D341Med (cell line): ENCODE results near the gene JAKMIP1.
"Not testable (repeated sequence)": the region's sequence is repeated elsewhere in the genome, so short reads cannot be mapped to it uniquely, and the experiment has no call there.

Experiments used
- DNase-seq: peaks from one replicate; pipeline ENCODE4 v3.0.0; 2012; ENCODE audit warnings: low spot score

The JAKMIP1 gene

DNA sequence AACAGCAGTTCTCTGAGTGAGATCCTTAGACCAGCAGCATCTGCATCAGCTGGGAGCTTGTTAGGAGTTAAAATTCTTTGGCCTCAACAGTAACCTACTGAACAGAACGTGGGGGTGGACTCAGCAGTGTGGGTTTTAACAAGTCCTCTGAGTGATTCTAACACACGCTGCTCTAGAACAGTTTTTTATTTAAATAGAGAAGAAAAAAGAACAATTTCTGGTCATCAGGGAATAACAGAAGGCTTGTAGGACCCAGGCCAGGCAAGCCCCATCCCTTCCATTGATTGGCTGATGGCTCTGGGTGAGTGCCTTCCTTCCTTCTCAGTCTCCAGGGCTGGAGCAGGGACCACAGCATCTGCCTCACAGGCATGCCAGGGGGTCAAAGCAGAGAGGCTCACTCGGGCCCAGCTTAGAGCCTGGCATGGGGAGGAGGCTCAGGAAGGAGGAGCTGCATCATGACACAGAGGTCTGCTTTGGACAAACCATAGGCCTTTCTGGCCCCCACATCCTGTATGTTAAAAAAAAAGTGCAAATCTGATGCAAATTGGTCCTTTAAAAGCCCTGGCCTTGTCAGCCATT lies 56.7 kb downstream of the JAKMIP1 start:
- no peak for DNase-seq

DNA sequence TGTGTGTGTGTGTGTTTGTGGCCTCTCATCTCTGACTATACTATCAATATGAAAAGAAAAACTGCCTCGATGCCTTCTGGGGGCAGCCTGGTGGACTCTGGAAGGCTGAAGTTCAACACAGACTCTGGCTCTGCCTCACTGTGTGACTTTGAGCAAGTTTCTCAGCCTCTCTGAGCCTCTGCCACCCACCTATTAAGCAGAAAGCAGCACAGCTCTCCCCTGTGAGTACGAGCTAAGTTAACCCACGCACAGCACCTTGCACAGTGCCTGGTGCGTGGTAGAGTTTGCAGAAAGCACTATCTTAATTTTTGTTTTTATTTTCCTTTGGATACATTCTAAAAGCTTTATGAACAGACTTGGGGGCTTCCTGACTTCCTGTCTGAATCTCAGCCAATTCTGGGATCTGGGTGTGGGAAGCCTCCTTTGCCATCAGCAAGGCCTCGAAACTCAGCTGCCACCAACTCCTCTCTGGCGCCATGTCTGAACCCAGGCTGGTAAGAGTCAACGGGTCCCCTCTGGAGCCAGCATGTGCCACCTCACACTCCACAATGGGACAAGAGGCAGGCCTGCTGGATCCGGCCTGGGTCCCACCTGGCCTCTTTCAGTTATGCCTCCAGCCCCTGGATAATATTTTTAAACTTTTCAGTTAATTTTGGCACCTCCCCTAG lies 57.3 kb downstream of the JAKMIP1 start:
- DNase-seq, result no peak

DNA sequence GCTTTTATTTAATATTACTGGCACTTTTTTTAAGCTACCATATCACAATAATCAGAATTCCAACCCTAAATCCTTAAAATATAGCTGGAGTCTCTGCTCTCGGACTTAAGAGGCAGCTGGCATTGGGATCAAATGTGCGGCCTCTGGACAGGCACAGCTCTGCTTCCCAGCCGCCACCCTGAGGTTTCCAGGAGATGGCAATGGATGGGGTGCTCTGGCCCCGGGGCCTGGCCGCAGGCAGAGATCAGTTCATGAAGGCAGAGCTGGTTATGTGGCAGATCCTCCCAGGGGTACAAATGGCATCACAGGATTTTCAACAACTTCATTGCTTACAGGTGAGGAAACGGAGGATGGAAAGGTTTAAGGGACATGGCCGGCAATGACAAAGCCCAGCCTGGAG lies 57.8 kb downstream of the JAKMIP1 start:
- no peak for DNase-seq

DNA sequence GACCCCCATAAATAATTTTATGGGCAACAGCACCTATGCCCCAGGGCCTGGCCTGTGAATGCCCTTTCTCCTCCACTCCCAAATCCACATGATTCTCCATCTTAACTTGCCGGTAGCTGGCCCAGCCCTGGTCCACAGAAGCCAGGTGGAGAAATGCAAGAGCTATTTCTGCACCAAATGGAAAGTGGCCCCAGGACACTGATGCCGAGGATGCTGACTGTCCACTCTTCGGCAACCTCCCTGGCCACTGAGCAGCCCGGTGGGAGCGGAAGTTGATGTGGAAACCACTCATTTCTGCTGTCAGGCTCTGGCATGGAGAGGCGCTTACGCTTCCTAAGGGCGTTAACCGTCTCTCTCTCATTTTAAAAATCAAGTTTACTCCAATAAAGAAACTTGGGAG lies 58.8 kb downstream of the JAKMIP1 start:
- no peak for DNase-seq

DNA sequence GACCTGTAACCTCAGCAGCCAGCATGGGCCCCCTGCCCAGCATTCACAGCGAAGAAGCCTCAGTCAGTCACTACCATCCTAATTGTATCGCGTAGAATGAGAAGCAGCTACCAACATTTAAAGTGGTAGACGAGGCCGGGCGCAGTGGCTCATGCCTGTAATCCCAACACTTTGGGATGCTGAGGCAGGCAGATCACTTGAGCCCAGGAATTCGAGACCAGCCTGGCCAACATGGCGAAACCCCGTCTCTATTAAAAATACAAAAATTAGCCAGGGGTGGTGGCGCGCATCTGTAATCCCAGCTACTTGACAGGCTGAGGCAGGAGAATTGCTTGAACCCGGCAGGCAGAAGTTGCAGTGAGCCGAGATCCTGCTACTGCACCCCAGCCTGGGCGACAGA lies 59.3 kb downstream of the JAKMIP1 start:
- DNase-seq, result not testable (repeated sequence)

DNA sequence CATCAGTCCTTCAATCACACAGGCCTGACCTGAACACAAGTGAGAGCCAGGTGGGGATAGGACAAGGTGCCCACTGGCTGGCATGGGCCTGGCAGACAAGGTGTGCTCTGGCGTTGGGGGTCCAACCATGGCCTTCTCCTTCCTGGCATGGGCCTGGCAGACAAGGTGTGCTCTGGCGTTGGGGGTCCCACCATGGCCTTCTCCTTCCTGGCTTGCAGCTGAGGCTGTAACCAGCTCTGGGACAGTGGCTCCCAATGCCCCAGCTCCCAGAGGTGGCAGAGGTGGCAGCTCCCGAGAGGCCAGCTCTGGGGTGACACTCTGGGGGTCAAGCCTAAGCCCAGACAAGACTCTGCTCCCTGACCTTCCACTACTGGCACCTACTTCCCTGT lies 62.6 kb downstream of the JAKMIP1 start:
- no peak for DNase-seq

DNA sequence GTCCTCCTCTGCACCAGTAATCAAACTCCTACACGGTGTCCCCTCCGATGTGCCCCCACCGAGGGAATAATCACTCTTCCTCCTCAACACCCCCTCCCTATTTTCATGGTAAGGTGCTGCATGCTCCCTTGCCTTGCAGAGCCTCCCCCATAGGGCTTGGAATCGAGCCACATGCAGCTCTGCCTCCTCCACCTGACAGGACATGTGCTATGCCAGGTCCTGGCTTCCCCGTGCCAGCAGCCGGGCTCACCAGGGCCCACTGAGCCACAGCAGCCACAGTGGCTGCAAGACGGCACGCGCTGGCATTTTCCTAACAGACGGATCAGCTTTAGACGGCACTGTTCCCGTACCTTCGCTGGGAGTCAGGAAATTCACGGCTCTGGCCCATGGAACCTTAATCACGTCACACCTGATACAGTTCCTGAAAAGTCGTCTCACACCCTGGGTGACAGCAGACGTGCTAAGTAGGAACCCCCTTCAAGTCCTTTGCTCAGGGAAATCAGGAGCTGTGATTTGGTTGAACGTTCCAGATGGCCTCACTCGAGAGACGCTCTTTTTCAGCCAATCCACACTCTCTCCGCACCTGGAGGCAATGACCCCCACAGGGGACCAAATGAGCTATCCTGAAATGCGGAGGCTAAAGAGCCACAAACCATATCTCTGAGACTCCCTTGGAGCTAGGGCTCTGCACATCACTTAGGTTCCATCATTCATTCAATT lies 63.2 kb downstream of the JAKMIP1 start:
- DNase-seq, result no peak

DNA sequence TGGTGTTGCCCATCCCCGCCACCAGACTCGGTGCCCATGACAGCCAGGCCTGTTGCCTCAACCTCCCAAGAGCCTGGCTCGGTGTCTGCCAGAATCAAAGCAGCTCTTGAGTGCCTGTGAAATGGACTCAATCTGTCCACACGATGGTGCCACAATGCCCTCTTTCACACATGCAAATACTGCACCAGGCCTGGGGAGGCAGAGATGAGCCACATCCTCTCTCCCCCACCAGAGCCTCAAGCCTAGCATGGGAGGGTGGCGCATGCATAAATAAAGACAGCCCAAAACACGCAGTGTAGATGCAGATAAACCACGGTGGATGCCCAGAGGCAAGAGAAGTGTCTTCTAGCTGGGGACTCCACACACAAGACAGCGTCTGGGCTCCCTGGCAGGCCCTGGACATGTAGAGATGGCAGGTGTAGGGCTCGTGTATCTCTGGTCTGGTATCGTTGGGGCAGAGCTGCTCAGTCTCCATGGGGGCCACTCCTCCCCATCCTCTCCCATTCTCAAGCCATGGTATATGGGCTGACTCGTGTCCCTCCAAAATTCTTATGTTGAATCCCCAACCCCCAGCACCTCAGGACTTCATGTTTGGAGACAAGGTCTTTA lies 65.6 kb downstream of the JAKMIP1 start:
- no peak for DNase-seq

DNA sequence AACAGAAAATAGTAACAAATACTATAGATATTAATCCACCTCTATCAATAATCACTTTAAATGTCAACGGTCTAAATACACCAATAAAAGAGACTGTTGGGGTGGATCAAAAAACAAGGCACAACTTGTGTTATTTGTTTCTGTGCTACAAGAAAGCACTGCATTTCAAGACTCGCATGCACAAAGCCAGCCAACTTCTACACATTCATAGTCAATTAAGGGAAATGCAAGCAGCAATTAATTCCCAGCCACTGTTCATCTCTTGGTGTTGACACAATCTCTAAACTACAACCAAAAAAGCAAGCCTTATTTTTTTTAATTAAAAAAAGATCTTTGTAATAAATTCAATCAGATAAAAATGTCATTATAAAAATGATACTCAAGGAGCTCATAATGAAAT lies 67.6 kb downstream of the JAKMIP1 start:
- no peak for DNase-seq

DNA sequence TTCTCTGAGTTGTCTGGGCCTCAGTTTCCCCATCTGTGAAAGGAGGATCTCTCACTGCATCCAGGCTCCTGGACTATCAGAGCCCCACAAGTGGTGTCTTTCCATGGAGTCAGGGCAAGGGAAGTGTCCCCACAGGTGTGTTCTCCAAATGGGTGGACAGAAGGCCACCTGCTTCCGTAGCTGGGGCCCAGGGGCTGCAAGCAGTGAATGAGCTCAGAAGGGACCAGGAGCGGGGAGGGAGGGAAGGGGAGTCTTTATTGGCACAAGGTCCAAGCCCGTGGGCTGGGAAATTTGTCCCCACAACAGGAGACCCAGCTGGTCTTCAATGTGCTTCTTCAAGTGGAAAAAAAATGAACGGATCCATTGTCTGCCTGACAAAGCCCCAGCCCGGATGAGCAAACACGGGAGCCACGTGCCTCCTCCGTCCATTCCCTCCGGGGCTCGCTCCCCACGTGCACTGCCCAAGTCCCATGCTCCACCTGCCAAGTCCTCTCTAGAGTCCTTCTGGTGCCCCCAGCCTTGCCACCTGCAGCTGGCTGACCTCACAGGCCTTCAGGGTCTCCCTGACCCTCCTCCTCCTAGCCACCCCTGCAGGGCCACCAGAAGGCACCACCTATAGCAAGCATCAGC lies 72.0 kb downstream of the JAKMIP1 start:
- no peak for DNase-seq

DNA sequence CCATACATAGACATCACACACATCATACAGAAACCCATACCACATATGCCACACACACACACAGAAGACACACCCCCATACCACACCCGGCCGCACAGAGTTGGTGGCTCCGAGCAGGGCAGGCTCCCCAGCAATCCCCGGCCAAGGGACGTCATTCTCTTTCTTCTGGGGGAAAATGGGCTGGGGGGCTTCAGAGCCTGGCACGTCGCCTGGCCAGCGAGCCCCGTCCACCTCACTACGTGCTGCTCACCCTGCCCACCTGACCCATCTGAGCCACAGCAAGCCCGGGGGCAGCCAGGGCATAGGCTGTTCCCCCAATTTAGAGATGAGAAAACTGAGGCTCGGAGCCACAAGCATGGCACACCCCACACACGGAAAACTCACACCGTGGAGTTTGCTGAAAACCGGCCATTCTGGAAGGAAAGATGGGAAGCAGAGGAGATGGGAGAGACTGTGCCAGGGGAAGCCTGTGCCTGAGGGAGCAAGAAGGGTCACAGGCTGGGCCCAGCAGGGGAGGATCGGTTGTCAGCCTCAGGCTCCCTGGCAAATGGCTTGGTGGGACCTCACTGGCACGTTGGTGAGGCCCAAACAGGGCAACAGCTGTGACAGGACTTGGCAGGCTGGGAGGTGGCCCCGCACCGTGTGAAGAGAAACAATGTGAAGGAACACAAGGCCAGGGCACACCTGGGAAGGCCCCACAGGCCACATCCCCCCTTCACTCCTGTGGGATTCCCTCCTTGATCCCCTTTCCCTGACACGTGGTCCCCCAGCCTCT lies 73.2 kb downstream of the JAKMIP1 start:
- DNase-seq, result no peak

DNA sequence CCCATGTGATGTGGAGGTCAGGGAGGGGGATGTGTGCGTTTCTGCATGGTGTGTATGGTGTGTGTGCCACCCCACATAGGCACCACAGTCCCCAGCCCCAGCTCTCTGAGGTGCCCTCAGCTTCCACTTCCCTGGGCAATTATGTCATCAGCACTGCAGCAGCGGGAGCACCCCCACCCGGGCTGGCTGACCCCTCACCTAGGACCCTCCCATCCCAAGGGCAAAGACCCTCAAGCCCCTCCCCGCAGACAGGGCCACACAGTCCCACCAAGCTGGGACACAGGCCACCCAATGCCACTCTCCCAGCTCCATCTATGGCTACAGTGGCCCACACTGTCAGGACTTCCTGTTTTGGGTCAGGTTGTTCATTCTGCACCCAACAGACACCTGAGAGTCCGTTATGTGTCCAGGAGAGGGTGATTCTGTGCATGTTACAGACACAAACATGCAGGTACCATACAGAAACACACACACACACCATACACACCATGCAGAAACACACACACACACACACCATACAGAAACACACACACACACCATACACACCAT lies 75.2 kb downstream of the JAKMIP1 start:
- DNase-seq, result no peak

DNA sequence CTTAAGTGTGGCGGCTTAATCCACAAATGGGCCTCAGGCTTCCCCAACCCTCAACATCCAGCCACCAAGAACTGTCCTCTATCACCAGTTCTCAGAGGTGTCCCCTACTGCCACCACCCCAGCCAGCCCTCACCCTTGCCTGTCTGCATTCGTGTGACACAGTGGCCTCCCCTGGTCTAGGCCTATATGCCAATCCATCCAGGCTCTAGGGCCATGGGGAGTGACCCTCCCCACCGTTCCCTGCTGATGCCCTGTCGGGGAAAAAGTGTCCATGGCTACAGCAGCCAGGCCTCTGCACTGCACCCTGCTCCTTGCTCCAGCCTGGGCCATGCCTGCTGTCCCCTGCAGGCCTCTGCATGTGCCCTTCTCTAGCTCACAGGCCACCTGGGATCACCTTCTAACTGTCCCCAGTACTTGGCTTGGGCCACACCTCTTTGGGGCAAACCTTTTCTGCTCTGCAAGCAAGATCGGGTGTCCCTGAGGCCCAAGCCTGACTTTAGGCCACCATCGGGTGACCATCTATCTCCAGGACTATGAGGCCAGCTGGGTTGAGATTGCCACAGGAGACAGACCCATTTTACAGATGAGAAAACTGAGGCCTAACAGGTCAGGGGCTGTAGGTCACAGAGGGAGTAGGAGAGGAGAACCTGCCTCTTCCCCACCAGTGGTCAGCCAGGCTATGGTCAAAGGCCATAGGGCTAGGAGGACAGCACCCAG lies 75.8 kb downstream of the JAKMIP1 start:
- DNase-seq, result no peak

DNA sequence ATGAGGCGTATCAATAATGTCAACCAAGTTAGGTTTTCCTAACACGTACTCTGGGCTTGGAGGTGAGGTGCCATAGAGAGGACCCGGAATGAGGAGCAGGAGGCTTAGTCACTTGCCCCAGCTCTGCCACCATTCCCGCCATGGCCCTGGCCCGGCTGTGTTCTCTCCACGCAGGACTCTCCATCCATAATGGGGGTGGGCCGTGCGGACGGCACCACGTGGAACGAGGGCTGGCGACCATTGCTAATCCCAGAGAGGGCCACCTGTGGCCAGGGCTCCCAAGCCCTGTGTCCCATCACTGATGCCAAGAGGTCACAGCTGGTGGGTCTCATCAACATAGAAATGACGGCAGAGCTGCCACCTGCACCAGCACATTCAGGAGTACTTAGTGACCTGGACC lies 76.4 kb downstream of the JAKMIP1 start:
- DNase-seq, result no peak

DNA sequence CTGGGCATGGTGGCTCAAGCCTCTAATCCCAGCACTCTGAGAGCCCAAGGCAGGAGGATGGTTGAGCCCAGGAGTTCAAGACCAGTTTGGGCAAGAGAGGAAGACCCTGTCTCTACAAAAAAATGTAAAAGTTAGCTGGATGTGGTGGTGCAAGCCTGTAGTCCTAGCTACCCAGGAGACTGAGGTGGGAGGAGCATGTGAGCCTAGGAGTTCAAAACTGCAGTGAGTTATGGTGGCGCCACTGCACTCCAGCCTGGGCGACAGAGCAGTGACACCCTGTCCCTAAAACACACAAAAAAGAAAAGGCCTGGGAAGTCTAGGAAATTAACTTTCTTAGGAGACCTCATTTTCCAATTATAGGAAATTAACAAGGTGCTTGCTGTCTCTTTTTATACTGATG lies 76.8 kb downstream of the JAKMIP1 start:
- DNase-seq, result no peak

DNA sequence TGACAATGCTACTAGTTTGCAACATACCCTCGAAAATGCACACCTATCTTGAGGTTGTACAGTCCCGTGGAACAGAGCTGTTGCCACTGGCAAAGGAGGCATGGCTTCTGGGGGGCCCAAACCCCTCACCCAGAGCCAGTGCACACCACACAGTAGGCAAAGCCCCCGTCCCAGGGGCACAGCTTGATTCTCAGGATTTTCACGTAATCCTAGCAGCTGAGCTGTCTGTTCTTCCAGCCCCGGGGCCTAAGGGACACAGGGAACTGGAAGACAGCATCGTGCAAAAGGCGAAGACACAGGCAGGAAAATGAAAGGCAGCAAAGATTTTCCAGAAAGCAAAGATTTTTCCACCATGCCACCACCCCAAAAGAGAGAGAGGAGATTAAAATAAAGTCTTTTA lies 77.2 kb downstream of the JAKMIP1 start:
- DNase-seq, result peak; percentile 62

DNA sequence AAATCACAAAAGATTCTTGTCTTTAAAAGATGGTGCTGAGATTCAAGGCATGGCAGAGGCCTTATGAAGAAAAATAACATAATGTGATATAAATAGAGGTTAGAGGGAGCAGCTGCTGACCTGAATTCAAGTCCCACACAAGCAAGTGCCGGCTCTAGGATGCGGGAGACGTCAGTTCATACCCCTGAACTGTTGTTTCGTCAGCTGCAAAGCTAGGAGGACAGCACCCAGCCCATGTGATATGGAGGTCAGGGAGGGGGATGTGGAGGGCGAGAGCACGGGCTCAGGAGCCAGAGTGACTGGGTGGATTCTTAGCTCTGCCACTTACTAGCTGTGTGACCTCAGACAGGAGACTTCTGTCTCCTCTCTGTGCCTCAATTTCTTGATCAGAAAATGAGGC lies 77.9 kb downstream of the JAKMIP1 start:
- no peak for DNase-seq

DNA sequence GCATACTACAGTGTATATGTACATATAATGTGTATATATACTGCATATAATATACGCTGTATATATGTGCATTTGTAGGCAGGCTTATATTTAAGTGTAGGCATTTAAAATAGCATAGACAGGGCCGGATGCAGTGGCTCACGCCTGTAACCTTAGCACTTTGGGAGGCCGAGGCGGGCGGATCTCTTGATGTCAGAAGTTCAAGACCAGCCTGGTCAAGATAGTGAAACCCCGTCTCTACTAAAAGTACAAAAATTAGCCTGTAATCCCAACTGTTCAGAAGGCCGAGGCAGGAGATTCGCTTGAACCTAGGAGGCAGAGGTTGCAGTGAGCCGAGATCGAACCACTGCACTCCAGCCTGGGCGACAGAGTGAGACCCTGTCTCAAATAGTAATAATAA lies 78.4 kb downstream of the JAKMIP1 start:
- DNase-seq, result no peak

DNA sequence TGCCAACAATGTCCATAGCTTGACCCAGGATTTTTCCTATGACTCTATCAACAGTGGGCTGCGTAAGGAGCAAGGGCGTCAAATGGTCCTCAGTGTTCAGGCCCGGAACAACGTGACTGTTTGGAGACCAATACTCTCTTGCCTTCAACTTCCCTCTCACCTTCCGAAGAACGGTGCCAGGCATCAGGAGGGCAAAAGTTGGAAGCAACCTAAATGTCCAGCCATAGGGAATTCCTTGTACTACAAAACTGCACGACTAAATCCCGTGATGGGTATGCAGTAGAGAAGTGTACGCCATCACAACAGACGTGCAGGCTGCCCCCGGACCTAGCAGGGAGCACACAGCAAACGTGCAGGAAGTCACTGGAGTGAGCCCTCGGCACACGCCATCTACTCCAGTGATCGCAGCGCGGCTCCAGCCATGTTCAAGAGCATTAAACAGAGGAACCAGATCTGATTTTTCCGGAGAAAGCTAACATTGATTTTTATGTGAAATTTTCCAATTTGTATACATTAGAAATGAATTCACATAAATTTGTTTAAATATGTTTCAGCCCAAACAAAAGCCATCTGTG lies 79.0 kb downstream of the JAKMIP1 start:
- DNase-seq, result no peak

DNA sequence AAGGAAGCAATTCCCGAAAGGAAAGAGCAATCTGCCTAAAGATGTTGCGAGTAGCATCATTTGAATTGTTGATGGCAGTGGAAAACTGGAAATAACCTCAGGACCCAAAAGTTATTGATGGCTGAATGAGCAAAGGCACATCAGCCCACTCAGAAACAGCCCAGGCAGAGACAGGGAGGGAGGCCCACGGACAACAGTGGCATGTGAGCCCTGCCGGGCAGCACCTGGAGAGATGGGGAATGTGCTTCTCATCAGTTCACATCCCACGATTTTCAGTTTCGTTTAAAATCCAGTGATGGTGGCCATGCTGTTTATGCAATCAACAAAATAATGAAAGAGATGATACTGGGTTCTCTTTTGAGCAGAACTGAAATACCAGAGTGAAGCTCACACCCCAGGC lies 80.0 kb downstream of the JAKMIP1 start:
- DNase-seq, result no peak
